GM19099 (cell line): Measurements from ENCODE around the gene GSTP1.

Source experiments
- POLR2A ChIP-seq: IDR thresholded peaks from 3 replicates; pipeline ENCODE4 v1.6.1; 2011; ENCODE audit warnings: low read depth; ENCODE audit not compliant: insufficient read length; ENCODE audit errors: extremely low read depth

Gene GSTP1

DNA sequence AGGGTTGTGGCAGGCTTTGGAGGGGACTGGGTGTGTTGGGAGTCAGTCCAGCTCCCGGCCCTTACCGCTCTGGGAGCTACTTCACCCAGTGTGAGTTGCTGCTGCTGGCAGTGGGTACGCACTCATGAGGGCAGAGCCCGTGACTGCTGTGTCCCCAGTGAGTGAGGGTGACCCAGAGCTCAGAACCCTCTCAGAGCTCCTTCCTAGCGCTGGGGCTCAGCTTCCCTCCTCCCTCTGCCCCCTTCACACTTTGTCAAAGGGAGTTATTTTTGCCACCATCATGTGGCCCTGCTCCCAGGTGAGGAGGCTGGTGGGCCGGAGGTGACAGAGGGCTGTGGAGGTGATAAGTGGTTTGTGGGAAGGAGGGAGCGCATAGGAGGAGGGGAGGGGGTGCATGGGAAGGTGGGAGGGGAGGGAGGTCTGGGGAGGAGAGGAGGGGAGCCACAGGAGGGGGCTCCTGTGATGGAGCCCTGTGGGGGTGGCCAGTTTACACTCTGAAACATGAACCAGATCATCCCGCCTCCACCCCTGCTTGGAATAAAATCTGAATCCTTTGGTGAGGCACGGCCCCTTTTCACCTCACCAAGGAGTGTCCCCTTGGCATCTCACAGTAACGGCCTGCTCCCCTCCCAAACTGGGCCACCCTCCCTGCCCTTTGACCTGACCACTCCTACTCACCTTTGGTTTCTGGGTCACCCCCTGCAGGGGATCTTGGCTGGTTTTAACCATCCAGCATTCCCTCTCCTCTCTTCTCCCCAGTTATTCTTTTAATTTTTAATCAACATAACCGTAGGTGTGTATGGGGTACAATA, 33.0 kb downstream of the GSTP1 start:
- TF ChIP-seq POLR2A, result no peak

DNA sequence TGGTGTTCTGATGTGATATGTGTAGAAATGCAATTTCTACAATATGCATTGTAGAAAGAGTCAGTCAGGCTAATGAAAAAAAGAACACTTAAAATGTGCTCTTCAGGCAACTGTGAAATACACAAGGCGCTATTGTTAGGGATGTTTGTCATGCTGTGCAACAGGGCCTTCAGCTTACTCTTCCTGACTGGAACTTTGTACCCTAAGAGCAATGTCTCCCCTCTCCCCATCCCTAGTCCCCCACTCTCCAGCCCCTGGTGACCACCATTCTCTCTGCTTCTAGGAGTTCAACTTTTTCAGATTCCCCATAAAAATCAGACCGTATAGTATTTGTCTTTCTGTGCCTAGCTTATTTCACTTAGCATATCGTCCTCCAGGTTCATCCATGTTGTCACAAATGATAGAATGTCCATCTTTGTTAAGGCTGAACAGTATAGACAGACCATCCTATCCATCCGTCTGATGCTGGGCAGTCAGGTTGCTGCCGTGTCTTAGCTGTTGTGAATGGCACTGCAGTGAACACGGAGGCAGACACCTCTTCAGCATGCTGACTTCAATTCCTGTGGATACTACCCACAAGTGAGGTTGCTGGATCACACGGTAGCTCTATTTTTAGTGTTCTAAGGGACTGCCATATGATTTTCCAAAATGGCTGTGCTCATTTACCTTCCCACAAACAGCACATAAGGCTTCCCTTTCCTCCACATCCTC, 33.8 kb downstream of the GSTP1 start:
- TF ChIP-seq POLR2A, result no peak

DNA sequence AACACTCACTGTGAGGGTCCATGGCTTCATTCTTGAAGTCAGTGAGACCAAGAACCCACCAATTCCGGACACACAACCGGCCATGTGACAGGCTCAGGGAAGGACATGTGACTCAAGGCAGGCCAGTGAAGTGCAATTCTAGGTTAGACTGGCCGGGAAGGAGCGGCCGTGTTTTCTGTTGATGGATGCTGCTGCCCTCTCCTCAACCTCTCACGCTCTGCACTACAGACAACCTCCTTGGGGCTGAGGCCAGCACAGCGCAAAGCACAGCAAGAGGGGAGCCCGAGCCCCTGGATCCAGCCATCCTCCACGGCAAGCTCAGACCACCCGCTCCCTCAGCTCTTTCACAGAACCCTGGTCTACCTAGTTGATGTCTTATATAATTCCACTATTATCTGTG, 43.4 kb downstream of the GSTP1 start:
- no peak for TF ChIP-seq POLR2A

DNA sequence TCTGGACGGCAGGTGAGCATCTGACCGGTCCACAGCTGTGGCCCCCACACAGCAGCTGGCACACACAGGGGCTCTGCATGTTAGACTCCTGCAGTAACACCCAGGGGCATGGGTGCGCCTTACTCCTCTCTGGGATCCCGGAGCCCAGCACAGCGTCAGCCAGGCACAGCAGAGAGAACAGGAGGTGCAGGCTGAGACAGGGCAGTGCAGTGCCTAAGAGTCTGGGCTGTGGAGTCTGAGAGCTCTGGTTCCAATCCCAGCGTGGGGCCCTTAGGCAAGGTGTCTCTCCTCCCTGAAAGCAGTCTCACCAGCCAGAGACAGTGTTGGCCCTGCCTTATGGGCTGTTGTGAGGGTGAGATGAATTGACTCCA, 43.8 kb downstream of the GSTP1 start:
- no peak for TF ChIP-seq POLR2A

DNA sequence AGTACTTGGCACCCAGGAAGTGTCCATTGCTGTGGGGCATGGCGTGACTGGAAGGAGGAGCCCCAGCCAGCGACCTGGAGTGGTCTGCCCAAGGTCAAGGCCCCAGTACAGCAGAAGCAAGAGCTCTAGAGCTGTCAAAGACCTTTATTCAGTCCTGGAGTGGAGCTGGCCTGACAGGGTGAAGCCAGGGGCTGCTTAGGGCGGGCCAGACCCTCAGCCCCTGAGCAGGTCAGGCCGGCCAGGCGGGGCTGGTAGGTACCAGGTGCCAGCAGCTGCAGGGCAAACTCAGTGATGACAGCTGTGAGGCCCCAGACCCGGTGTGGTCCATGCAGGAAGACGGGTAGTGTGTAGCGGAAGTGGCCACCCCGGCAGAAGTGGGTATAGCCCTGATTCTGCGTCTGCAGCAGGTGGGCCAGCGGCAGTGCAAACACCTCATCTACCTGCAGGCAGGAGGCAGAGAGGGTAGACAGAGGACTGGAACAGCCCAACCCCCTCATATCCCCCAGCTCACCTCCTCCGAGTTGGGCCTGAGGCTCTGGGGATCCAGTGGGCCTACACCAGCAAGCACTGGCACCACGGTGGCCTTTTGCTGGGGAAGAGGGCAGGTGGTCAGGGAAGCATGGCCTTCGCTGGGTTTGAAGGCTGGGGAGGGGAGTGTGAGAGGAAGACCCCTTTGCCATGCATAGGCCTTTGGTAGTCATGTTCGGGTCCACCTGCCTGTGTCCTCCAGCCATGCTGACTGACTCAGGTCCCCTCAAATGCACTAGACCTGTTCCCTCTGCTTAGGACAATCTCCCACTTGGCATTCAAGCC, 44.4 kb downstream of the GSTP1 start:
- no peak for TF ChIP-seq POLR2A

DNA sequence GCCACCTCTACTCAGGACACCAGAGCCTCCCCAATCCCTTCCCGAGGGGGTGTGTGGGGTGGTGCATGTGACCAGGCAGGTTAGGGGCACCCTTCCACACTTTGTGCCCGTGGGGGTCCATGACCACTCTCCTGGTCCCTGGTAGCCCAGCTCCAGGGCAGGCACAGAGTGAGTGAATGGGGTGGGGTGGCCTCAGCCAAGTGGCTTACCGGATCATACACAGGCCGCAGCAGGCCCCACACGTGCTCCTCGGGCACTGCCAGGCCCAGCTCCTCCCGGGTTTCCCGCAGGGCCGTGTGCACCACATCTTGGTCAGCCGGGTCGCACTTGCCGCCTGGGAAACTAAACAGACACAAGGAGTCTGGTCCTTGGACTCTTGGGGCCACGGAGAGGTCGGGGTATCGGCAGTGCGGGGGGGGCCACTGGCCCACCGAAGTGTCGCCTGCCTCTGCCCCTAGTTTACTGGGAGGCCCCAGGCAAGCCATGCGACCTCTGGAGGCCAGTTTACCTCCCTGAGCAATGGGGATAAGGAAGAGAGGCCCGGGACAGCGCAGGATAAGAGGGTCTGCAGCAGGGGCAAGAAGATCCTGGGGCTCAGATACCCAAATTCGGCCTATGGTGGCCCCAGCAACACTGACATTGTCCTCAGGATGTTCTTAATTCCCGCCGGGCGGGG, 45.2 kb downstream of the GSTP1 start:
- TF ChIP-seq POLR2A, result no peak

DNA sequence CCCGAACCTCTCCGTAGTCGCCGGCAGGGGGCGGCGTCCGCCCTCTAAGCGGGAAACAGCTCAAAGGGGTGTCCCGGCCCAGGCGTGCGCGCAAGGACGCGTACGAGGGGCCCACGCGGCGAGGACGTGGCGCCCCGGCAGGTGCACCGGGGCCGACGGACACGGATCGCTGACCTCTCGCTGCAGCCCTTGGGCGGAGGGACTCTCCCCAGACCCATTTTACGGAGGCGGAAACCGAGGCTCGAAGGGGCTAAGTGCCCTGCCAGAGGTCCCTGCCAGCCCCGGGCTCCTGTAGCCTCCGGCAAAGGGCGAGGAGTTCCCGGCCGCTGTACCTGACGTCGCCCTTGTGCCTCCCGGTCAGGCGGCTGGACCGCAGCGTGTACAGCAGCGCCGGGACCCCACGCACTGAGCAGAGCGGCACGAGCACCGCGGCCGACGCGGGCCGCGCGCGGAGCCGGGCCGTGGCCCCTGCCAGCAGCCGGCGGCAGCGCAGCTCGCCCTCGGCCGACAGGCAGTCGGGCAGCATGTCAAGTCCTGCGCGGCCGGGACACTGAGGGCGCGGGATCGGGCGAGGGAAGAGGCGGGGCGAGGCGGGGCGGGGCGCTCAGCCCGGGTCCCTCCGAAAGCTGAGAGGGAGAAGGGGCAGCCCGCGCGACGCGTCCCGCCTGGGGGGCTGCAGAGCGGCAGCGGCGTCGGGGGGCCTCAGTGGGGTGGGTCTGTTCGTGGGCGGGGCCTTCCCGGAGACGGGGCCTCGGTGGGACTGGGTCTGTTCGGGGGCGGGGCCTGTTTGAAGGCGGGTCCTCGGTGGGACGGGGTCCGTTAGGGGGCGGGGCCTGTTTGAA, 46.0 kb downstream of the GSTP1 start, which contains the start of gene NUDT8:
Gene NUDT8 (minus strand): TSS at position 552 of the 842 bp plus-strand sequence. CDS start 26 bp downstream, at position 526.
- TF ChIP-seq POLR2A, result peak; percentile 77

DNA sequence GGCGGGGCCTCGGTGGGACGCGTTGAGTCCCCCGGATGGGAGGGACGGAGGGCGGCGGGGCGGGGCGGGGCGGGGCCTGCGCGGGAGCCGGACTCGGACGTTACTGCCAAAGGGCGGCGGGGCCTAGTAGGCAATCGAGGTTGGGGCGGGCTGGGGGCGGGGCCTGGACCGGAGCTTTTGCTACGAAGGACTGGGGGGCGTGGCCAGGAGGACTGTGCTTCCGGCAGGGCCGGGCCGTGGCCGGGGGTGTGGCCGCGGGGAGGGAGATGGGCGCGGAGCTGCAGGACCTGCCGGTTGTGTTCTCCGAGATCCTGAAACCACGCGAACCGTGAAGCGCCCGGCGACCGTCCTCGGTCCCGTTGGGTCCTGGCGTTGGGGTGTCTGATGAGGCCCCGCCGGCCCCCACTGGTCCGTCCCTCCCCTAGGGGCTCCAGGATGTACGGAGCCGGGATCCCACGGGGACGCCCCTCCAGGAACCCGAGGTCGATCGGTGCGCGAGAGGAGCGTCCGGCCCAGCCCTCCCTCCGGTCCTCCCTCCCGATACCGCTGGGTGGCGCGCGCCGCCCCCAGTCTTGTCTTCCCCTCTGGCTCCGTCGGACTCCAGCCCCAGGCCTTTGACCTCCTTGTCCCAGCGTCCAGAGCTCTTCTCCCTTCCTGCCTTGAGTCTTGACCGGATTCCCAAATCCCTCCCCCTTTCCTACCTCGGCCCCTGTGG, 46.8 kb downstream of the GSTP1 start:
- TF ChIP-seq POLR2A, result peak; percentile 72

DNA sequence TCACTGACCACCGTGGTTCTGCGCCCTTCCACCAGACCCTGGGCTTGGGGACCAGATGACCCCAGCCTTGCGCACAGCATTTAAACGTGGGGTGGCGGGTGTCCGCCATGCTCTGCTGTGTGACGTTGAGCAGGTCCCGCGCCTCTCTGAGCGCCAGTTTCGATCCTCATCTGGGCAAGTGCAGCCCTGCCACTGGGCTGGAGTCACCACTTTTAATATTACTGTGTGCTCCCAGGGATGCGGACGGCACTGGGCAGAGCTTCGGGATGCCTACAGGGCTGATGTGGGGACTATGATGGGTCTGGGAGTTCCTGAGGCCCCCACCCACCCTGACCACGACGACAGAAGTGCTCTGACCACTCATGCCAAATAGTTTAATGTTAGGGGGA, 47.3 kb downstream of the GSTP1 start:
- TF ChIP-seq POLR2A, result no peak

DNA sequence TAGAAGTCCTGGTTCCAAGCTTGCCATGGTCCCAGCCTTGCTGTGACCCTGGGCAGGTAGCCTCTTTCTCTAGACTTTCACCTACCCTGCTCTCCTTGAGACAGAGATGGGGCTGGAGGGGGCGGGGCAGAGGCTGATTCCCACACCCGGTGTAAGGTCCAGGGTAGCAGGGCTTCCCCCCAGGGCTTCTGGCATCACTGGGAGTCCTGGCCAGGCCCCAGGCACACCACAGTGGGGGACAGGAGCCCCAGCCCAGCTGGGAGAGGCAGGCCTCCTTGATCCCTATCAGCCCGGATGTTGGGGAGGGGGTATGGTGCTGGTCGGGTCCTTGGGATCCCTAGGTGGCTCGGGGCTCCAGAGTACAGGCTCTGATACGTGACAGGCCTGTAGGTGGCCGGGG, 47.8 kb downstream of the GSTP1 start:
- no peak for TF ChIP-seq POLR2A

DNA sequence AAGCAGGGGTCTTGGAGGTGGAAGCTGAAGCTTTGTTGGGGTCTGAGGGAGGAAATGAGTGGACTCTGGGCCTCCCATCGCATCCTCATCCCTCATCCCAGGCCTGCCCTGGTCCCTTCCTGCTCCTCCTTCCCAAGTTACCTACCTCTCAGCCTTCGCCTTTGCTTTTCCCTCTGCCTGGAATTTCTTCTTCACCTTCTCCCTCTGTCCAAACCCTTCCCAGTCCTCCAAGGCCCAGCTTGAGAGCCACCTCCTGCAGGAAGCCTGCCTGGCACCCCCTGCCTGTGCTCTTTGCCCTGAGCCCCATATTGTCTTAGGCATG, 48.2 kb downstream of the GSTP1 start:
- TF ChIP-seq POLR2A, result no peak

DNA sequence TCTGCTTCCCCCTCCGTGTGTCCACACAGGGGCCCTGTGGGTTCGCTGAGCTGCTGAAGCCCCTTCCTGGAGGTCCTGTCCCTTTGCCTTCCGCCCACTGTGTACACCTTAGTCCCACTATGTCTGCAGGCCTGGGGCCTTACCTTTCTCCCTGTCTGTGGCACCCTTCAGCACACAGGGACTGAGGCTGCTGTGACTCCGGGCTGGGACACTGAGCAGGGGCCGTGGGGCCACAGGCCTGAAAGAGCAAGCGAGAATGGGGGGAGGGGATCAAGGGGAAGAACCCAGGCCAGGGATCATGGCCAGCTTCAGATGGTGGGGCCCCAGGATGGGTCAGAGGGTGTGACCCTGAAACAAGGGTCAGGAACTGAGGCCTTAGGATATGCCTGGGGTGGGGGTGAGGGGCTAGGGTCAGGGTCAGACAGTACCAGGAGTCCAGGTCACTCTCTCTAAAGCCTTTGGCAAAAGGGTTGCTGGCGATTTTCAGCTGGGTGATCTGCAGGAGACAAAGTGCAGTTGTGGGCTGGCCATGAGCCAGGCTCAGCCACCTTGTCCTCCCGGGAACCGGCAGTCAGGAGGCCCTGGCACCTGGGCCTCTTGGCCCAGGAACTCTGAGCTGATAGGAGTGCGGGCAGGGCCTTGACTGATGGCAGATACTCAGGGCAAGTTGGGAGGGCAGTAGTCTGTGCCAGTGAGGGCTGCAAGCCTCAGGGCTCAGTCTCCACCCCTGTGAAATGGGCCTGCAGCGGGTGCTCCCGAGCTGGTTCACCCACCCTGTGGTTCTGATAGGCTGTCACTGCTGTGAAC, 48.8 kb downstream of the GSTP1 start:
- TF ChIP-seq POLR2A, result no peak
